B cell (primary cell): ENCODE data around the gene PPT1. TPM values are rescaled to one million over a fixed set of nuclear protein-coding genes. Genes with fewer than 3 reads are reported as not detected.

Source experiments
- ATAC-seq: fragments of 200-7000 bp; cut with Tn5 transposase; one replicate; pipeline ENCODE4 v1.10.0; 2021; ENCODE audit warnings: low read depth, mild to moderate bottlenecking, moderate number of reproducible peaks, moderate library complexity
- CTCF ChIA-PET: fragments of 350-600 bp; sonication (Branson Sonifier 250); formaldehyde crosslinking; loops from one replicate; lab custom pipeline; 2021; ENCODE audit warnings: antibody characterized with exemption, inconsistent platforms; lab: Charles Lee
- POLR2A ChIA-PET: fragments of 350-600 bp; sonication (Branson Sonifier 250); formaldehyde crosslinking; loops from one replicate; lab custom pipeline; 2021; ENCODE audit warnings: antibody characterized with exemption; lab: Charles Lee
- DNase-seq: peaks from one replicate; pipeline ENCODE4 v3.0.0; 2013
- H2AFZ ChIP-seq: 2 replicates; pipeline ENCODE4 v1.6.1; 2012; ENCODE audit warnings: mild to moderate bottlenecking, low read depth, low read length; ENCODE audit not compliant: insufficient read depth, poor library complexity, severe bottlenecking
- H3K27ac ChIP-seq, 2 donors: 1 replicate in 1 of 2; 2 replicates in 1 of 2; pipeline ENCODE4 v1.5.1; 2012 to 2013; ENCODE audit warnings: low read length in 2 of 2, mild to moderate bottlenecking in 2 of 2, moderate library complexity in 1 of 2
- H3K27me3 ChIP-seq, 4 experiments: fragments of 200-600 bp in 1 of 4; sonication (generic) in 1 of 4; replicated peaks in 1 of 4; 1 replicate in 2 of 4; 2 replicates in 2 of 4; pipeline versions ENCODE4 v1.6.1 to v1.7.0; 2013 to 2016; ENCODE audit warnings: low read length in 3 of 4, mild to moderate bottlenecking in 2 of 4, mixed read lengths in 1 of 4, moderate library complexity in 1 of 4; ENCODE audit not compliant: insufficient read depth in 4 of 4, control insufficient read depth in 3 of 4; ENCODE audit errors: control extremely low read depth in 1 of 4
- H3K36me3 ChIP-seq, 2 experiments: replicated peaks in 1 of 2; 1 replicate in 1 of 2; 2 replicates in 1 of 2; pipeline versions ENCODE4 v1.6.1 to v1.7.1; 2013; ENCODE audit warnings: low read length in 1 of 2; ENCODE audit not compliant: insufficient read depth in 2 of 2, control insufficient read depth in 1 of 2; ENCODE audit errors: control extremely low read depth in 1 of 2, extremely low read depth in 1 of 2
- H3K4me1 ChIP-seq, 2 donors: fragments of 200-600 bp in 1 of 2; sonication (generic) in 1 of 2; 1 replicate in 1 of 2; 2 replicates in 1 of 2; pipeline versions ENCODE4 v1.5.1 to v1.6.1; 2013 to 2017; ENCODE audit warnings: low read length in 2 of 2; ENCODE audit not compliant: control insufficient read depth in 2 of 2, insufficient read depth in 2 of 2
- H3K4me2 ChIP-seq: replicated peaks from 2 replicates; pipeline ENCODE3; 2012; ENCODE audit warnings: mild to moderate bottlenecking, low read depth, low read length; ENCODE audit not compliant: poor library complexity, severe bottlenecking
- H3K4me3 ChIP-seq, 5 experiments: fragments of 200-600 bp in 1 of 5; sonication (generic) in 1 of 5; 1 replicate in 3 of 5; 2 replicates in 2 of 5; pipeline versions ENCODE4 v1.5.1 to v1.7.0; 2011 to 2016; ENCODE audit warnings: low read length in 4 of 5, mild to moderate bottlenecking in 4 of 5, low read depth in 2 of 5, control low read depth in 1 of 5, moderate library complexity in 1 of 5; ENCODE audit not compliant: insufficient read depth in 1 of 5; ENCODE audit errors: control extremely low read depth in 1 of 5, extremely low read depth in 1 of 5
- H3K79me2 ChIP-seq: fragments of 200-600 bp; sonication (generic); one replicate; pipeline ENCODE4 v1.6.0; 2016; ENCODE audit warnings: low read length; ENCODE audit not compliant: control insufficient read depth, insufficient read depth
- H3K9ac ChIP-seq: fragments of 200-600 bp; sonication (generic); 2 replicates; pipeline ENCODE4 v1.6.1; 2017; ENCODE audit warnings: mild to moderate bottlenecking, low read length, moderate library complexity
- H3K9me3 ChIP-seq, 3 donors: one replicate each; pipeline versions ENCODE4 v1.6.1 to v1.7.1; 2013; ENCODE audit warnings: low read length in 2 of 3; ENCODE audit not compliant: control insufficient read depth in 2 of 3, insufficient read depth in 1 of 3; ENCODE audit errors: control extremely low read depth in 1 of 3
- H4K20me1 ChIP-seq: 2 replicates; pipeline ENCODE4 v1.6.0; 2012; ENCODE audit warnings: mild to moderate bottlenecking, low read length; ENCODE audit not compliant: insufficient read depth, control insufficient read depth, poor library complexity, severe bottlenecking
- H3K27ac Mint-ChIP-seq: one replicate; pipeline ENCODE4 v1.8.0; 2021; ENCODE audit warnings: mixed read lengths
- H3K27me3 Mint-ChIP-seq: one replicate; pipeline ENCODE4 v1.8.0; 2021; ENCODE audit warnings: mixed read lengths
- H3K4me1 Mint-ChIP-seq: one replicate; pipeline ENCODE4 v1.8.0; 2021; ENCODE audit warnings: mixed read lengths
- H3K4me3 Mint-ChIP-seq: one replicate; pipeline ENCODE4 v1.8.0; 2021; ENCODE audit warnings: mixed read lengths
- H3K9me3 Mint-ChIP-seq: one replicate; pipeline ENCODE4 v1.8.0; 2022; ENCODE audit warnings: mixed read lengths; ENCODE audit not compliant: insufficient read depth
- CTCF ChIP-seq: fragments of 200-600 bp; IDR thresholded peaks from one replicate; pipeline ENCODE4 v1.8.0; 2022; ENCODE audit warnings: antibody characterized with exemption, mild to moderate bottlenecking
- EZH2 ChIP-seq: IDR thresholded peaks from 2 replicates; pipeline ENCODE4 v1.6.1; 2012; ENCODE audit warnings: borderline replicate concordance, low read depth, mild to moderate bottlenecking, moderate library complexity, low read length; ENCODE audit not compliant: insufficient read depth, poor library complexity, severe bottlenecking
- WGBS: methylation state at CpG from one replicate; pipeline ENCODE4 v1.1.5; 2013; ENCODE audit warnings: missing lambda C conversion rate; ENCODE audit not compliant: insufficient coverage; 5-methylcytosine and 5-hydroxymethylcytosine counted together
- intact Hi-C: fragments of 100-400 bp; cut with micrococcal nuclease; formaldehyde crosslinking; loops from one replicate; pipeline ENCODE4 v1.10.0; 2022
- polyA plus RNA-seq: library from polyadenylated mRNA; depleted of rRNA; stranded (reverse); fragments of >200 nt; gene quantifications from 2 replicates; pipeline ENCODE4 v1.2.3, GENCODE V29; 2012
- total RNA-seq, 2 donors: library from RNA; stranded (reverse); fragments of 120-200 nt in 1 of 2; gene quantifications; 1 replicate in 1 of 2; 2 replicates in 1 of 2; pipeline versions ENCODE4 v1.2.3 to v1.2.4, GENCODE V29; 2013 to 2022

The PPT1 gene
- total and polyA plus RNA-seq, 2 donors (not counting 1 experiment from before 2014, with no cell fraction given) = 10.4 to 38.2 TPM

- H3K4me1 ChIP-seq = no peaks in the 10 kb centered on the region
- no peak overlapping the region for H3K27ac ChIP-seq
- no peaks in the 10 kb centered on the region for H3K36me3 ChIP-seq
- ChIA-PET POLR2A (no interaction called here), CTCF (interaction anchor here (0.7 to 1.1 kb wide), 2 partner anchors 31 to 841 kb away, joined by 3 read pairs; no protein-coding TSS in a partner anchor)
- peaks cover 7 to 27% (median 21%) of the 10 kb centered on the region in 3 donors for H3K9me3 ChIP-seq
- intact Hi-C loops = no loop called here
- H3K79me2 ChIP-seq = no peaks in the 10 kb centered on the region
- H3K9ac ChIP-seq = no peak overlapping the region
- ATAC-seq (no peak), DNase-seq (no peak)
- no peak overlapping the region for H3K4me2 ChIP-seq
- Mint-ChIP-seq H3K27me3 (peaks cover 30% of the 10 kb centered on the region), H3K4me3 (no peak overlapping the region), H3K27ac (no peak overlapping the region), H3K4me1 (no peaks in the 10 kb centered on the region), H3K9me3 (peaks cover 14% of the 10 kb centered on the region)
- no peaks in the 10 kb centered on the region for H4K20me1 ChIP-seq
- TF ChIP-seq EZH2 = no peak
- no peak overlapping the region for H2AFZ ChIP-seq
- H3K4me3 ChIP-seq = no peak overlapping the region
- peaks cover 0 to 10% (median 2%) of the 10 kb centered on the region in 4 experiments for H3K27me3 ChIP-seq
Measured at GRCh38 chr1:40110389-40110788, 13.3 kb upstream of the PPT1 start.

- H3K27me3 Mint-ChIP-seq = peaks cover 28% of the 10 kb centered on the region
- ATAC-seq (no peak), DNase-seq (no peak)
- H3K9ac ChIP-seq = no peak overlapping the region
- no peak overlapping the region for H3K4me3 Mint-ChIP-seq
- no peak overlapping the region for H3K27ac ChIP-seq
- no peaks in the 10 kb centered on the region for H3K4me1 Mint-ChIP-seq
- H3K79me2 ChIP-seq = no peaks in the 10 kb centered on the region
- WGBS = 100% methylated on average over 5 of the region's 6 CpGs
- TF ChIP-seq CTCF (no peak), EZH2 (no peak)
- H4K20me1 ChIP-seq = no peaks in the 10 kb centered on the region
- no peak overlapping the region for H3K27ac Mint-ChIP-seq
- intact Hi-C loops = no loop called here
- H3K4me1 ChIP-seq = no peaks in the 10 kb centered on the region
- no peak overlapping the region for H2AFZ ChIP-seq
- no peaks in the 10 kb centered on the region for H3K36me3 ChIP-seq
- ChIA-PET POLR2A (interaction anchor here (0.7 kb wide), 1 partner anchor 18 kb away, joined by 3 read pairs; no protein-coding TSS in a partner anchor), CTCF (interaction anchor here (0.6 to 0.7 kb wide), 2 partner anchors 322 to 524 kb away, joined by 3 to 4 read pairs; no protein-coding TSS in a partner anchor)
- peaks cover 10 to 28% (median 22%) of the 10 kb centered on the region in 3 donors for H3K9me3 ChIP-seq
- H3K27me3 ChIP-seq = peaks cover 0 to 10% (median 2%) of the 10 kb centered on the region in 4 experiments
- no peak overlapping the region for H3K4me2 ChIP-seq
- H3K9me3 Mint-ChIP-seq = peaks cover 11% of the 10 kb centered on the region
- no peak overlapping the region for H3K4me3 ChIP-seq
Measured at GRCh38 chr1:40107290-40107959, 10.4 kb upstream of the PPT1 start.
